ENCODE measurements around the gene CD14.

DNA sequence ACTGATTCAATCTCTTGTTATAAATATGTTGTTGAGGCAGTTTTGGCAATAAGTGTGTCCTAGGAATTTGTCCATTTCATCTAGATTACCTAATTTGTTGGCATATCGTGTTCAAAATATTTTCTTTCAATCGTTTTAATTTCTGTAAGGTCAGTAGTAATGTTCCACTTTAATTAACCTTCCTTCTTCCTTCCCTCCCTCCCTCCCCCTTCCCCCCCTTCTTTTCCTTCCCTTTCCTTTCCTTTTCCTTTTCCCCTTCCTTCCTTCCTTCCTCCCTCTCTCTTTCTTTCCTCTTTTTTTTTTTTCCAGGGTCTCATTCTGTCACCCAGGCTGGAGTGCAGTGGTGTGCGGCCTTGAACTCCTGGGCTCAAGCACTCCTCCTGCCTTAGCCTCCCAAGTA, 27.1 kb downstream of the CD14 start:
- TF ChIP-seq POLR2A (IDR thresholded peaks at IDR 0.05): no peak
- TF ChIP-seq, protein P1, sequence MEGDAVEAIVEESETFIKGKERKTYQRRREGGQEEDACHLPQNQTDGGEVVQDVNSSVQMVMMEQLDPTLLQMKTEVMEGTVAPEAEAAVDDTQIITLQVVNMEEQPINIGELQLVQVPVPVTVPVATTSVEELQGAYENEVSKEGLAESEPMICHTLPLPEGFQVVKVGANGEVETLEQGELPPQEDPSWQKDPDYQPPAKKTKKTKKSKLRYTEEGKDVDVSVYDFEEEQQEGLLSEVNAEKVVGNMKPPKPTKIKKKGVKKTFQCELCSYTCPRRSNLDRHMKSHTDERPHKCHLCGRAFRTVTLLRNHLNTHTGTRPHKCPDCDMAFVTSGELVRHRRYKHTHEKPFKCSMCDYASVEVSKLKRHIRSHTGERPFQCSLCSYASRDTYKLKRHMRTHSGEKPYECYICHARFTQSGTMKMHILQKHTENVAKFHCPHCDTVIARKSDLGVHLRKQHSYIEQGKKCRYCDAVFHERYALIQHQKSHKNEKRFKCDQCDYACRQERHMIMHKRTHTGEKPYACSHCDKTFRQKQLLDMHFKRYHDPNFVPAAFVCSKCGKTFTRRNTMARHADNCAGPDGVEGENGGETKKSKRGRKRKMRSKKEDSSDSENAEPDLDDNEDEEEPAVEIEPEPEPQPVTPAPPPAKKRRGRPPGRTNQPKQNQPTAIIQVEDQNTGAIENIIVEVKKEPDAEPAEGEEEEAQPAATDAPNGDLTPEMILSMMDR (IDR thresholded peaks at IDR 0.05): no peak
